Muscle layer of colon (tissue), 2 donors: ENCODE data around the gene CYP4X1.
"Not testable (repeated sequence)": the region's sequence is repeated elsewhere in the genome, so short reads cannot be mapped to it uniquely, and the experiment has no call there.

ENCODE experiments used
- H3K27ac ChIP-seq: one replicate; pipeline ENCODE4 v1.7.0; 2013; ENCODE audit warnings: low read depth, mild to moderate bottlenecking, low read length, moderate library complexity
- H3K27me3 ChIP-seq, 2 donors: one replicate each; pipeline ENCODE4 v1.7.0; 2013; ENCODE audit warnings: low read length in 2 of 2, mild to moderate bottlenecking in 2 of 2; ENCODE audit not compliant: insufficient read depth in 2 of 2, control insufficient read depth in 1 of 2
- H3K36me3 ChIP-seq: one replicate; pipeline ENCODE4 v1.7.0; 2013; ENCODE audit warnings: mild to moderate bottlenecking, low read length; ENCODE audit not compliant: insufficient read depth
- H3K4me1 ChIP-seq: one replicate; pipeline ENCODE4 v1.7.0; 2013; ENCODE audit warnings: mild to moderate bottlenecking, low read length; ENCODE audit not compliant: insufficient read depth
- H3K4me3 ChIP-seq, 2 donors: one replicate each; pipeline ENCODE4 v1.7.0; 2013; ENCODE audit warnings: low read length in 2 of 2, low read depth in 1 of 2, mild to moderate bottlenecking in 1 of 2, moderate library complexity in 1 of 2
- H3K9ac ChIP-seq: one replicate; pipeline ENCODE4 v1.7.0; 2013; ENCODE audit warnings: low read length
- H3K9me3 ChIP-seq: one replicate; pipeline ENCODE4 v1.7.0; 2013; ENCODE audit warnings: mild to moderate bottlenecking, low read length
- donor health status: abdominal sarcoma.
- donor health status: Adenocarcinoma of cecum.

Gene CYP4X1

GRCh38 chr1:47021070-47021469, 2.4 kb upstream of the CYP4X1 start:
- H3K9me3 ChIP-seq: no peaks in the 10 kb centered on the region
- H3K4me3 ChIP-seq: no peak overlapping the region
- H3K9ac ChIP-seq: no peak overlapping the region
- H3K27me3 ChIP-seq: peaks cover 0 to 8% of the 10 kb centered on the region in 2 donors
- H3K4me1 ChIP-seq: no peaks in the 10 kb centered on the region
- no peaks in the 10 kb centered on the region for H3K36me3 ChIP-seq
- no peak overlapping the region for H3K27ac ChIP-seq

- no peaks in the 10 kb centered on the region for H3K36me3 ChIP-seq
- no peaks in the 10 kb centered on the region for H3K4me1 ChIP-seq
- H3K9ac ChIP-seq: no peak overlapping the region
- H3K4me3 ChIP-seq: no peak overlapping the region
- H3K27me3 ChIP-seq: peaks cover 0 to 8% of the 10 kb centered on the region in 2 donors
- no peak overlapping the region for H3K27ac ChIP-seq
- H3K9me3 ChIP-seq: no peaks in the 10 kb centered on the region
Observed at GRCh38 chr1:47024141-47024801, 802 bp downstream of the CYP4X1 start.

- Histone ChIP-seq H3K4me1 (no peaks in the 10 kb centered on the region), H3K36me3 (no peaks in the 10 kb centered on the region), H3K27ac (no peak overlapping the region)
Observed at GRCh38 chr1:47030170-47030805, 6.8 kb downstream of the CYP4X1 start.

DNA sequence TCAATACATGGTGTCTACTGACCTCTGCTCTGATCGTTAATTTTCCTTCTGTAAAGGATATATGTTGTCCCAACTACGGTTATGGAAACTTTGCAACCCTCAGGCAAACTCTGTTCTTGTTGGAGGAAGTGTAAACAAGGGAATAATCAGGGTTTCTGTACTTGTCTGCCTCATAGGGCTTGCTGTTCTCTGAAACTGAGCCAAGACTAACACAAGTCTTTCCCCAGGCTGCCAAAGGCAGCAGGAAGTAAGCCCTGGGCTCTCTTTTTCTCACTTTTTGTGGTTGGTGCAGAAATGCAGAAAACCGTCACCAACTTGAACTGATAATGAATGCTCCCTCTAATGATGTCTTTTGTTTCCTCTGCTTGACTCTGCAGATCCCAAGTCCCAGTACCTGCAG, 7.6 kb downstream of the CYP4X1 start:
- H3K4me3 ChIP-seq: no peak overlapping the region
- H3K27ac ChIP-seq: no peak overlapping the region
- no peaks in the 10 kb centered on the region for H3K9me3 ChIP-seq
- H3K4me1 ChIP-seq: no peaks in the 10 kb centered on the region
- H3K27me3 ChIP-seq: no peaks in the 10 kb centered on the region
- no peak overlapping the region for H3K9ac ChIP-seq
- no peaks in the 10 kb centered on the region for H3K36me3 ChIP-seq

More at GRCh38 chr1:47030170-47030805, 6.8 kb downstream of the CYP4X1 start:
- Histone ChIP-seq H3K9me3 (no peaks in the 10 kb centered on the region), H3K4me3 (no peak overlapping the region), H3K27me3 (no peaks in the 10 kb centered on the region), H3K9ac (no peak overlapping the region)

GRCh38 chr1:47031585-47031984, 8.1 kb downstream of the CYP4X1 start:
- Histone ChIP-seq H3K9ac (no peak overlapping the region), H3K9me3 (no peaks in the 10 kb centered on the region), H3K4me3 (no peak overlapping the region), H3K36me3 (no peaks in the 10 kb centered on the region), H3K4me1 (no peaks in the 10 kb centered on the region), H3K27ac (no peak overlapping the region), H3K27me3 (no peaks in the 10 kb centered on the region)

- Histone ChIP-seq H3K36me3 (no peaks in the 10 kb centered on the region), H3K27me3 (no peaks in the 10 kb centered on the region), H3K4me1 (no peaks in the 10 kb centered on the region), H3K4me3 (no peak overlapping the region), H3K27ac (no peak overlapping the region), H3K9ac (no peak overlapping the region), H3K9me3 (no peaks in the 10 kb centered on the region)
Observed at GRCh38 chr1:47036764-47037163, 13.3 kb downstream of the CYP4X1 start.

GRCh38 chr1:47059376-47059775, 35.9 kb downstream of the CYP4X1 start:
- no peak overlapping the region for H3K27ac ChIP-seq
- no peak overlapping the region for H3K9ac ChIP-seq
- no peaks in the 10 kb centered on the region for H3K27me3 ChIP-seq
- H3K4me1 ChIP-seq: no peaks in the 10 kb centered on the region
- H3K9me3 ChIP-seq: no peaks in the 10 kb centered on the region
- no peaks in the 10 kb centered on the region for H3K36me3 ChIP-seq
- H3K4me3 ChIP-seq: no peak overlapping the region

DNA sequence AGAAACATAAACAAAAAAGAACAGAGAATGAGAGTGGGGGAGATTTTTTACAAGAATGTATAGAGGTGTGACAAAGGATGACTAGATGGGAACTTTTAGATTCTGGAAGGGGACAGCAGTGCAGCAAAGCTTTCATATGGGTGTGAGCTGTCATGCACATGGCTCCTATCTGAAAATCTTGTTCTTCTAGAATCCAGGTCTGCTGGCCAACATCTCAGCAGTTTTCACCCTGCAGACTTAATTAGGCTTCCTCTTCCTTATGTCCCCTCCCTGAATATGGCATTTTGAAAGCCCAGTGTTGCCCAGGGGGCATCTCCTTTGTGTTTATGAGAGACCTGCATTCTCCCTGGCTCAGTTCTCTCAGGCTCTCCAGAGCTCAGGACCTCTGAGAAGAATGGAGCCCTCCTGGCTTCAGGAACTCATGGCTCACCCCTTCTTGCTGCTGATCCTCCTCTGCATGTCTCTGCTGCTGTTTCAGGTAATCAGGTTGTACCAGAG, 43.7 kb downstream of the CYP4X1 start, which contains the start of gene CYP4Z1:
Gene CYP4Z1 (plus strand): TSS at position 135 of the 498 bp plus-strand sequence. CDS start 260 bp downstream, at position 395.
- Histone ChIP-seq H3K9me3 (no peaks in the 10 kb centered on the region), H3K36me3 (no peaks in the 10 kb centered on the region), H3K27me3 (no peaks in the 10 kb centered on the region), H3K4me1 (no peaks in the 10 kb centered on the region), H3K27ac (no peak within 1 kb of the TSS), H3K4me3 (no peak within 1 kb of the TSS), H3K9ac (no peak within 1 kb of the TSS)

DNA sequence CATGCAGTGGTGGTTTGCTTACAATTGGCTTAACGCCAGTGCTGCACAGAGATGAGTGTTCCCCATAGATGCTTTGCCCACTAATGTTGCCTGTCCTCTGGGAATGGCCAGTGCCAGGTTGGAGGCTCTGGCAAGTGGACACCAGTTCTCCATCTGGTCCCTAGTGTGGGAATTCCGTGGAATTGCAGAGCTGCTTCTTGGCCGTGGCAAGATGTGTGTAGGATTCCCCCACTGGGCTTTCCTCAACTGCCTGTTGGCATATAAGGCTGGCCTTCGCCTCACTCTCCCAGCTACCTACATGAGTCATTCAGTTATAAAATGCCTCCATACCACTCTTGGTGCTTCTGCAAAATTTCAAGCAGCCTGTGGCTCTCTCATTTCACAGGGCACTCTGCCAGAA, 45.6 kb downstream of the CYP4X1 start:
- not testable (repeated sequence) for H3K4me3 ChIP-seq, H3K27me3 ChIP-seq, H3K9me3 ChIP-seq, H3K36me3 ChIP-seq, H3K27ac ChIP-seq, H3K4me1 ChIP-seq, H3K9ac ChIP-seq

- H3K4me3 ChIP-seq, H3K36me3 ChIP-seq, H3K4me1 ChIP-seq, H3K27ac ChIP-seq, H3K9ac ChIP-seq, H3K9me3 ChIP-seq, H3K27me3 ChIP-seq: not testable (repeated sequence)
Observed at GRCh38 chr1:47069509-47069908, 46.0 kb downstream of the CYP4X1 start.

GRCh38 chr1:47089356-47089755, 65.9 kb downstream of the CYP4X1 start:
- H3K9me3 ChIP-seq, H3K36me3 ChIP-seq, H3K9ac ChIP-seq, H3K4me3 ChIP-seq, H3K27ac ChIP-seq, H3K27me3 ChIP-seq, H3K4me1 ChIP-seq: not testable (repeated sequence)

GRCh38 chr1:47091476-47091875, 68.0 kb downstream of the CYP4X1 start:
- not testable (repeated sequence) for H3K4me1 ChIP-seq, H3K9ac ChIP-seq, H3K27me3 ChIP-seq, H3K36me3 ChIP-seq, H3K27ac ChIP-seq, H3K9me3 ChIP-seq, H3K4me3 ChIP-seq
